ENCODE measurements around the gene HRH2.

HRH2 gene

DNA sequence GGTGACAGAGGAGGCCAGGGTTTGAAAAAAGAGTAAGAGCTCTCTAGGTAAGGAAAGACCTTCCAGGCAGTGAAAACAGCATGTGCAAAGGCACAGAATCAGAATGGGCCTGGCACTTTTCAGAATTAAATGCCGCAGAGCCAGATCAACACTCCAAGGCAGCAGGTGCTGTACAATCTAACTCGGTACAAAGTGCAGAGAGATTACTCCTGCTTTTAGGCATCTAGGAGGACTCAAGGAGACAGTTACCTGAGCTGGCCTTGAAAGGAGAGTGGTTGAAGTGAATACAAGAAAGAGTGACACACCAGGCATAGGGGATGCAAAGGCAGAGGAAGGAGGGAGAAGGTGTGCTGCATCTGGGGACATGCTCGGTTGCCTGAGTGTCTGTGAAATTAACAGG is 21.5 kb downstream of the HRH2 start:
- no peak for DNase-seq

DNA sequence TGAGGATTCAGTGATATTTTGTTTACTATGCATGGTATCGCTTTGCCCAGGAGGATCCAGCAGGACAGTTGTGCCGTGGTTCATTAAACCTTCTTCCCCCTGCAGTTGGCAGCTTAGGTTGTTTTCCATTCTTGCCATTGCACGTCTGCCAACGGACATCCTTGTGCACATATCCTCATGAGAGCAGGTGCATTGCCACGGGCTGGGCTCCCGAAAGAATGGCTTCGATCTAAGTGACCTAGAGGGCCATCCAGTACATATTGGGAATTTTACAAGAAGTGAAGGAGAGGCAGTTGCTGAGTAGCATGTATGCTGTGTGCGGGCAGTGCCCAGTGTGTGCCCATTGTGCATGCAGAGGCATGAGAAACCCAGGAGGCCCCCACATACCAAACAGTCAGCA is 22.1 kb downstream of the HRH2 start:
- DNase-seq, result no peak

DNA sequence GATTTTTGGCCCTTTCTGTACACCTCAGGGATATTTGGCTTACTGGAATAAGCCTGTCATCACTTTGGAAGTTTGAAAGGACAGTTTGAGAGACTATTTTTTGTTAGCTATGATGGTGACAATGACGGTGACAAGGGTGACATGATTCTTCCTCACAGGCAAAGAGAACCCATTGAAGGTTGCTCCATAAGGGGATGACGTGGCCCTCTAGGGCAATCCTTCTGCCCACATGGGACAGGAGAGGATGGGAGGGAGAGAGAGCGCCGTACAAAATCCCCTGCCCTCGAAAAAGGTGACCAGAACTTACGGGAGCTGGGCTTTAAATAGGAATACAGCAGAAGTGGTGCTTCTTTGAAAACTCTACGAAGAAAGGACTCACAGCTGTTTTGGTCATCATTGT is 22.6 kb downstream of the HRH2 start:
- DNase-seq, result no peak

DNA sequence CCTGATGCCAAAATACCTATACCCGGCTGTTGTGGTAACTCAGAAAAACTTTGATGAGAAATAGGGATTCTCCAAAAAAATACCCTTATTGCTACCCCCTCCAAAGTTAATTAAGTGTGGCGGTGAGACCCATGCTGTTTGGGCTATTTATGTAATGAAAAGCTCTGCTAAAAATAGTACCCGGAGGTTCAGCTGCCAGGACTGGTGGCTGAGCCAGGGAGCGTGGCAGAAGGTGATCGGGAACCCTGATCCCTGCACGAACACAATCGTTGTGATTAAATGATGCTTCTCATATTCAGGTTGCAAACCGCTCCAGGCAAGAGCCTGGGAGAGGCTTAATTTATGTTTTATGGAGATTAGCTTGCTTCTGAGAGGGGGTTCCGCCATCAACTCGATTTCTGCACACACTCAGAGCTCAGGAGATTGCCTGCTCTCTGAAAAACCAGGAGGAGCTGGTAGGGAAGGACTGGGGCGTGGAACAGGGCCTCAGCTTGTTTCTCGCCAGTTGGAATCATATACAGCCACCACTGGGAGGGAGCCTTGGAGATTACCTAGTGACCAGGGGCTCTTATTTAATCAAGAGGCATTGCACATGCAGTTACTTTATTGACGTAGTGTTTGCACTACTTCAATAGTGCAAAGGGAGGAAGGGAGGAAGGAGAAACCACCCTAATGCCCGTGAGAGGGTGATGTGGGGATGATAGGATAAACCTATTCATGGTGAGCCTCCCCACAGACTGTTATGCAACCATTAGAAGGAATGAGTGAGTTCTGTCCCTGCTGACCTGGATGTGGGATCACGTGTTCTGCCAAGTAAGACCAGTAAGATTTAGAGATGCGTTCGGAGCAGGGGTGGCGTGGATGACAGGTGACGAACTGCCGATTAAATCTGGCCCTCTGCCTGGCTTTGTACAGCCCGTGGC is 23.4 kb downstream of the HRH2 start:
- no peak for DNase-seq

DNA sequence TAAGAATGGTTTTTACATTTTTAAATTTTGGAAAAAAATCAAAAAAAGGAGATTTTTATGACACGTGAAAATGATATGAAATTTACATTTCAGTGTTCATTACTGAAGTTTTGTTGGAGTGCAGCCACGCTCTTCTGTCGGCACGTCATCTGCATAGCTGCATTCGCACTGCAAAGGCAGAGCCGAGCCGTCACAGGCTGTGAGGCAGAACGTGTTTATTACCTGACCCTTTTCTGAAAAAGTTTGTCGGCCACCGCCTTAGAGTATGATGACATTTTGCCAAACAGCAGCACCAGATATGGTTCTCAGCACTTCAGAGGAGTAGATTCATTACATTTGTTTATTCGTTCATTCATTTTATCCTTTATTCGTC is 24.1 kb downstream of the HRH2 start:
- no peak for DNase-seq

DNA sequence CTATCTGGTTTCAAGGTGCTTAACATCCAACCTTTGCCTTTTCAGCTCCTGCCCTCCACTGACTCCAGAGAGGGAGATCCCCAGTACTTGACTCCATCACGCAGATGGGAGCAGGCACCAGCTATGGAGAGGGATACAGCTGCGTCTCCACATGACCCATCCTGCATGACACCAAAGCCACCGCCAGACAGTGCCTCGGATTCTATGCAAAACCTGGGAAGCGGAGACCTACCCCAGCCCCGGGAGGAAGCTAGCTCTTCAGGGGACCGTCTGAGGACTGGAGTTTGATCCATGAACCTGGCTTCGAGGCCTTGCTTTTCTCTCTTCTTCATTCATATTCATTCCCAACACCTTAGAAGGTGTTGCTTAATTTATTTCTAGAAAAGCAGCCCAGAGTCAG is 24.8 kb downstream of the HRH2 start:
- DNase-seq, result no peak

DNA sequence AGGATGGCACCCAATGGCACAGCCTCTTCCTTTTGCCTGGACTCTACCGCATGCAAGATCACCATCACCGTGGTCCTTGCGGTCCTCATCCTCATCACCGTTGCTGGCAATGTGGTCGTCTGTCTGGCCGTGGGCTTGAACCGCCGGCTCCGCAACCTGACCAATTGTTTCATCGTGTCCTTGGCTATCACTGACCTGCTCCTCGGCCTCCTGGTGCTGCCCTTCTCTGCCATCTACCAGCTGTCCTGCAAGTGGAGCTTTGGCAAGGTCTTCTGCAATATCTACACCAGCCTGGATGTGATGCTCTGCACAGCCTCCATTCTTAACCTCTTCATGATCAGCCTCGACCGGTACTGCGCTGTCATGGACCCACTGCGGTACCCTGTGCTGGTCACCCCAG is 25.4 kb downstream of the HRH2 start:
- DNase-seq, result no peak

DNA sequence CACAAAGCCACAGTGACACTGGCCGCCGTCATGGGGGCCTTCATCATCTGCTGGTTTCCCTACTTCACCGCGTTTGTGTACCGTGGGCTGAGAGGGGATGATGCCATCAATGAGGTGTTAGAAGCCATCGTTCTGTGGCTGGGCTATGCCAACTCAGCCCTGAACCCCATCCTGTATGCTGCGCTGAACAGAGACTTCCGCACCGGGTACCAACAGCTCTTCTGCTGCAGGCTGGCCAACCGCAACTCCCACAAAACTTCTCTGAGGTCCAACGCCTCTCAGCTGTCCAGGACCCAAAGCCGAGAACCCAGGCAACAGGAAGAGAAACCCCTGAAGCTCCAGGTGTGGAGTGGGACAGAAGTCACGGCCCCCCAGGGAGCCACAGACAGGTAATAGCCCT is 26.1 kb downstream of the HRH2 start:
- DNase-seq, result no peak

DNA sequence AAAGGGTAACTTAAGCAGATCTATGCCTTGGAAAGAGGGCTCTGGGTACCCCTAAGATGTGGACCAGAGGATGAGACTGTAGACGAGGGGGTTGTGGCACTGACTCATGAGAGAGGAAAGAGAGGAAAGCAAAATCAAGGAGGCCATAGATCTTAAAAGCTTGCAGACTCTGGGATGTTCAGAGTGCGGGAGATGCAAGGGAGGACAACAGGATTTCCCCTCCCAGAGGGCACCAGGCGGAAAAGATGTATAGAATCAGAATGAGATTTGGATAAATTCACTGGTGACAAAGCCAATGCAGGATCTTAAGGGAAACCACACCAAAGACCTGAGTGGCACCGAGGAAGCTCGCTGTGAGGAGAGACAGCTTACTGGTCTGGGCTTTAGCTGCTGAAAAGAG is 27.1 kb downstream of the HRH2 start:
- no peak for DNase-seq

DNA sequence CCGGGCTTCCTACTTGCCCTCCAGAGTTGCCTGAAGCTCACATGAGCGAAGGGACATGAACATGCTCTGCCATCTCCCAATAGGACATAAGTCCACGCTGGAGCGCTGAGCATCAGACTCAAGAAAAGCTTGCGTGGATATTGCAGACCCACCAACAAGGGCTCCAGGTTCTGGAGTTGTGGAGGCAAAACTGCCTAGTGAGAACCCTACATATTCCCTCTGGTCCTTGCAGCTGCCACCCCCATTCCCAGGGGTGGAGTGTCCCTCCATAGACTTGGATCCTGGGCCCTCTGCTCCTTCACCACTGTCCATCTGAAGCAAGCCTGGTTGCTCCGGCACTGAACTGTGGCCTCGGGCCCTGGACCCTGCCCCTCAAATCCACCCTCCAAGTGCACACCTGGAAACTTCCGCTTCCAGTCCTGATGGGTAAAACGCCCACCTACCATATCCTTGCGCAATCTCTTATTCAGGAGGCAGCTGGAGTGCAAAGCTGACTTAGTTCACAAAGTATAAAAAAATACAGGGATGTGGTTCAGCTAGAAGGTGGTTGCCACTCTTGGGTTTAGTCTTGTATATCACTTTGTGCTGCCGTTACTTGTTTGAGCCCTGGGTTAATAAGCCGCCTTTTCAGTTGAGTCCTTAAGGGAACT is 28.0 kb downstream of the HRH2 start:
- no peak for DNase-seq

DNA sequence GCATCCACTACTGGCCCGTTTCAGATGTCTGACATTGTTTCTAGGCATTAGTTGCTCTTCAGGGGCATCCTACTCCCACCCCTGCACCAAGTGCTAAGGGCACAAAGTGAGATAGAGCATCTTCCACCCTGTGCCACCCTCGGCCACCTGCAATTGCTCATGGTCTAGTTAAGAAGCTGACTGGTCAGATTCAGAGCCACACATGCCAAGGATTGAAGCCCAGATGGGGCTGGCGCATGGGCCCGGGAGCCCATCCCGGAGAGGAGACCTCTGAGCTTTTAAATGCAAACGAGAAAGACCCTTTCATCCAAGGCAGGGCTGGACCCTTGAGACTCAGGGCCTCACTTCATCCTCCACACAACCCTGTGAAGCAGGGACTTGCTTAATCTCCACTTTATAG is 28.5 kb downstream of the HRH2 start:
- DNase-seq, result no peak

DNA sequence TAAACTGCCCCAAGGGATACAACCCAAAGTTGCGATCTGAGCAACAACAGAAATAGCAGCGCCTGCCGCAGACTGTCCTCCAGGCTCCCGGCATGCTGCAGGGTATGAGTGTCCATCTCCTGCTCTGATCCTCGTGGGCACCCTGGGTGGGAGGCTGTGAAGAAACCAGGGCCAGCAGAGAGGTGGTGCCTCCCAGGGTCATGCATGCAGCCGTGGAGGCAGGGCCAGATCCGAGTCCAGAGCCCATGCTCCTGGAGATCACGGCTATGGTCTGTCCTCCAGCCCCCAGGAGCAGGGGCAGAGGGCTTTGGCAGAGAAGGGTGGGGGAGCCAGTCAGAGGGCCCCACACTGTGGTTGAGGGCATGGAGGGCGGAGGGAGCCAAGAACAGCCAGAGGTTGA is 29.0 kb downstream of the HRH2 start:
- no peak for DNase-seq

DNA sequence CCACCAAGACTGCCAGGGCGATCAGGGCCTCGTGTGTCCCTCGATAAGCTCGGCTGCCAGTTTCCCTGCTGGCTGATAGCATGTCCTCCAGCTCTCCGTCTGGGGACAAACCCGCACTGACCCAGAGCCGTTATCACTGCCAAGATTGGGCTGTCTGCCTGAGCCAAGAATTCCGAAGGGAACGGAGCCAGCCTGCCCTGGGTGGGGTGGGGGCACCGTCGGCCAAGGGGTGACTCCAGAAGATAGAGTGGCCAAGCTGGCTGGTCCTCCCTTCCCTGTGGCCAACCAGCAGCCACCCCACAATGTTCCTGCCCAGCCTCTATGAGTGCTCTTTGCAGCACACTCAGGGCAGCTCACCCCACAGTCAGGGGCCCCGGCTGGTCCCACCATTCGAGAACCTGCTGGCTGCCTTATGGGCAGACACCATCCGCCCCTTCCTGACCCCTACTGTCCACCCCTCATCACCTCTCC is 29.4 kb downstream of the HRH2 start:
- DNase-seq, result no peak

DNA sequence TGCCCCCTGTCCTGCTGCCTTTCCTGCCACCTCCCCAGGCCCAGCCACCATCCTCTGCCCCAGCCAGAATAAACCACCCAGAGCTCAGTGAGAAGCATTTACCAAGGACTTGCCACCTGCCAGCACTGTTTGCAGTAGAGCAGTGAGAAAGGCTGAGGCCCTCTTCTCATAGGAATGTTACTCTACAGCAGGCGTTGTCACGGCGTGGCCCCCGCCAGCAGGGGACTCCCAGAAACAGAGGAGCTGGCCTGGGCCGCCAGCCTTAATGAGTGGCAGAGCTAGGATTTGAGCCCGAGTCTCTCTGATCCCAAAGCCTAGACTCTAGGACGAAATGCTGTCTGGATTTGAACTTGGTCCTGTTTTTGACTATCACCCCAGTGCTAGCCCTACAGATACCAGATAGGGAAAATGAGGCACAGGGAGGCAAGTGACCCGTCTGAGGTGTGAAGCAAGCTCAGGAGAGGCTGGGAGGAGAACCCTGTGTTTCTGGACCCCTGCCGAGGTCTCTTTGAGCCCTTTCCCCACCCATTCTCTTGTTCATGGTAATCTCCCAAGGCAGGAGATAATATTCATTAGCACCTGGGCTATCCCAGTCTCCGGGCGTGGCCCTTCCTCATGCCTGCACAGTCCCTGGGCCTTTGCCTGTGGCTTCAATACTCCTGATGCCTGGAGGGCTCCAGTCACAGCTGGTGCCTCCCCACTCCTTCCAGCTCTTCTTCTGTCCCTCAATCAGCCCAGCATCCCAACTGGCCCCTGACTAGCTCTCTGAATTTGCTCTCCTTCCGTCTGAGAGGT is 30.7 kb downstream of the HRH2 start:
- no peak for DNase-seq

DNA sequence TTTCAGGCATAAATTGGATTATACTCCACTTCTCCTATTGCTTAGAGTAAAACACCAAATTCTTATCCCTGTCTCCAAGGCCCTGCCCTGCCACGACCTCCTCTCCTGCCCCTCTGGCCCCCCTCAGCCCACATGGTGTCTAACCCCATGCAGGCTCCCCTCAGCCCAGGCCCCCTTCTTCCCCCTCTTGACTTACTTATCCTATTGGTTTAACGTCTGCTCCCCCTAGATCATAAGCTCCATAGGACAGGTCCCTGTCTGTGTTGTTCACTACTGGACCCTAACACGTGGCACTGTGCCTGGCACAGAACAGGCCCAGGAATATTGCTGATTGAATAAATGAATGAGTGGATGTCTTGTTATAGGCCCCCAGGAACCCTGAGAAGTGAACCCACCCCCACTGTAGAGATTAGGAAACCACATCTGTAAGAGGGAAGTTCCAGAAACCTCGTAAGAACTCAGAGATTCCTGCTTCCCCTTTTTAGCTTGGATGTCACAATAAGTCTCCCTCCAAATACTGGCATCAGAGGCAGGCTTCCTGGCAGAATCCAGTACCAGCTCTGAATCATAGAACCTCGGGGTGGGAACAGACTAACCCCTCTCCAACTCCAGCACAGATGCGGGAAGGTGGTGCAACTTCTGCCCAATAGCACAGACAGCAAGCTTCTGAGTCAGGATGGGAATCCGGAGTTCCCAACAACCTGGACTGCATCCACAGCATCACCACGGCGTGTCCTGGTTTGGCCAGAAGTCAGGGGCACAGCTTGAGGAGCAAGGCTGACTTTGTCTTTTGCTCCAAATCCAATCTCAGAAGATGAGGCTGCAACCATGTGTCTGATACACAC is 31.5 kb downstream of the HRH2 start:
- DNase-seq, result peak; percentile 75

DNA sequence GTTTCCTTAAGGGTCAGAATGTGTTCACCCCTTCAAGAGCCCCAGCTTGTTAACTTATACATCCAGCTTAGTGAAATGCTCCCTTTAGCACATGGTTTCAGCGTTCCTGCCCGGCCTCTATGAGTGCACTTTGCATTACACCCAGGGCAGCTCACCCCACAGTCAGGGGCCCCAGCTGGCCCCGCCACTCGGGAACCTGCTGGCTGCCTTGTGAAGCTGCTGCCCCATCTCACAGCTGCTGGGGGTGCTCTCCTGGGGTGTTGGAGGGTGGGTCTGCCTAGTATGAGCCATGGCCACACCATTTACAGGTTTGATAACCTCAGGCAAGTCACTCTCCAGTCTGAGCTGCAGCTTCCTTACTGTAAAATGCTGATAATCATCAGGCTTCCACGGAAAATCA is 32.2 kb downstream of the HRH2 start:
- no peak for DNase-seq

DNA sequence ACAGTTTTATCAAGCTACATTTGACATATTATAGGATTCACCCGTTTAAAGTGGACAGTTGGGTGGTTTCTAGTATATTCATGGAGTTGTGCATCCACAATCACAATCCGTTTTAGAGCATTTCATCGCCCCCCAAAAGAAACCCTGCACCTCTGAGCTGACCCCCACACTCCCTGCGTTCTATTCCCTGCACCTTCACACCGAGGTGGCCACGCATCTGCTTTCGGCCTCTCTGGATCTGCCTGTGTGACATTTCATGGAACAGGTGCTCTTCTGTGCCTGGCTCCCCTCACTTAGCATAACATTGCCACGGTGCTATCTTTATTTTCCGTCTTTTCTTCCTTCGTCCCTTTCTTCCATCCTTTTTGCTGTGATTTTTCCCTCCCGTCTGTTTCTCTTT is 32.7 kb downstream of the HRH2 start:
- no peak for DNase-seq

DNA sequence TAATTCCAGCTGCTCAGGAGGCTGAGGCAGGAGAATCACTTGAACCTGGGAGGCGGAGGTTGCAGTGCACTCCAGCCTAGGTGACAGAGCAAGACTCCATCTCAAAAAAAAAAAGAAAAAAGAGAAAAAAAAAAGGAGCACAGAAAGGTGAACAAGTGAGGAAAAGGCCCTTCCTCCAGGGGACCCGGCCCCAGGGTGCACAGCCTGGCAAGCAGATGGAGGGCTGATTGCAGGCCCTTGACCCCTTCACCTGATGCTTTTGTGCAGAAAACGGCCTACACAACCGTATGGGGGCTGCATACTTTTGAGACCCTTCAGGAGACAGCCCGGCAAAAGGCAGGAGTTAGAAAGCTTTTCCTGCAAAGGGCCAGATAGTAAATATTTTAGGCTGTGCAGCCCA is 33.9 kb downstream of the HRH2 start:
- no peak for DNase-seq

DNA sequence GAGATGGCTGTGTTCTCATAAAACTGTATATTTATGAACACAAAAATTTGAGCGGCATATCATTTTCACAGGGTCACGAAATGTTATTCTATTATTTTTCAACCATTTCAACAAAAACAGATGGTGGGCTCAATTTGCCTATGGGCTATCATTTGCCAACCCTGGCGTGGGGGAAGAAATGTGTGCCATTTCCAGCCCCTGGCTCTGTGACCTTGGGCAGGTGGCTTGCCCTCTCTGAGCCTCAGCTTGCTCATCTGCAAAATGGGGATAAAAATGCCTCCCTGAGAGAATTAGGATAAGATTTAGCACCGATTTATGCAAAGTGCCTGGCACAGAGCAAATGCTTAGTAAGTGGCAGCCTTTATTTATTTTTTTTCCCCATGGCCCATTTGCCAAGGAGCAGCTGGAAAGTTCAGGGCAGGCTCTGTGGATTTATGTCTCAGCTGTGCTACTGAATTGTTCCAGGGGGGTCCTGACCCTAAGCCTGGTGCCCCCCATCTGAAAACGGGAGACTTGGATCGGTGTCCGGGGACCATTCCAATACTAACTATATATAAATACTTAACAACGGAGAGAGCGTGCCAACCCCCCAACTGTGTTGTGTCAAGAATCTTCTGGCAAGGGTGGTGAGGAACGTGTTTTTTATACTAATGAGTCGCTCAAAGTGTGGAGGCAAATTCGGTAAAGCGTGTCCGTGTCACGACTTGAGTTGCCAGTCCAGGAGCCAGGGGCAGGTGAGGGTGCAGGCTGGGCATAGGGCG is 34.5 kb downstream of the HRH2 start:
- no peak for DNase-seq

DNA sequence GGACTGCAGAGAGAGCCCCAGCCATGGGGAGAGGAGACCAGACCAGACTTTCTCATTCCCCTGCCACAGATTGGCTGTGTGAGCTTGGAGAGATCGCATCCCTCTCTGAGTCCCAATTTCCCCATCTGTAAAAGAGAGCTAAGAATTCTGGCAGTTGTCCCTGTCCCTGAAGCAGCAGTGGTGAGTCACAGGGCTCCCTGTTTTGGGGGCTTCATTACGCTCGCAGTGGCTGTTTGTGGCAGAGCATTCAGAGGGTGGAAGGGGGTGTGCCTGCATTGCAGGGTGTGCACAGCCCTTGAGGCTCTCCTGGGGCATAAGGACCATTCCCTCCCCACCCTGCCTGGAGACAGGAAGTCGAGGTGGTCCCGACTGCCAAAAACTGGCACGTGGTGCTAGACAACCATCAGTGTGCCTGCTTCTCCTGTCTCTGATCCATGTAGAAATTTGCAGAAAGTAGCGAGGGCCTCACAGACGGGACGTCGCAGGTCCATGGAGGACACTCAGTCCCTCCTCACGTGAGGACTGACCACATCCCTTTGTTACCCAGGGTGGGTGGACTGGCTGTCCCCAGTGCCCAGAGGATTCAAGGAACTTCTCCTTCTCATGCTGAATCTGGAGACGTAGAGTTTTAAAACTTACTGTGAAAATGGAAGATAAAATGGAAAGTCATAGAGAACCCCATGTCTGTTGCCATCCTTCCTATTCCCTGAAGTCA is 35.3 kb downstream of the HRH2 start:
- no peak for DNase-seq

DNA sequence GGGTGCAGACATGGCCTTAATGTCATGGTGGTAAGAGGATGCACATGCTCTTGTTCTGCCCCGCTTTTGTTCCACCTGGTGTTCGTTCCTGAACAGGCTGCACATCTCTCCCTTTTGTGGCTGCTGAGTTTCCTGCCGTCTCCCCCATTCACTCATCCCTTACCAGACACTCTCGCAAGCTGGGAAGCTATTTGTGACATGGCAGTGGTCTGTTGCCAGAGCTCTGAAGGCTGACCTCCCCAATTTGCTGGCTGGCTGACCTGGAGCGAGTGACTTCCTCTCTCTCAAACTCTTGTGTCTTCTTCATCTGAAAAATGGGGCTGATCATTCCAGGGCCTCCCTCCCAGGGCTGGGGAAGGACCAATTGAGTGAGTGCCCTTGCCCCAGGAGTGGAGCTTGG is 35.9 kb downstream of the HRH2 start:
- DNase-seq, result no peak
